Measurements from ENCODE around the gene SLC7A11.
"Not testable (repeated sequence)": the region's sequence is repeated elsewhere in the genome, so short reads cannot be mapped to it uniquely, and the experiment has no call there.

SLC7A11 gene

DNA sequence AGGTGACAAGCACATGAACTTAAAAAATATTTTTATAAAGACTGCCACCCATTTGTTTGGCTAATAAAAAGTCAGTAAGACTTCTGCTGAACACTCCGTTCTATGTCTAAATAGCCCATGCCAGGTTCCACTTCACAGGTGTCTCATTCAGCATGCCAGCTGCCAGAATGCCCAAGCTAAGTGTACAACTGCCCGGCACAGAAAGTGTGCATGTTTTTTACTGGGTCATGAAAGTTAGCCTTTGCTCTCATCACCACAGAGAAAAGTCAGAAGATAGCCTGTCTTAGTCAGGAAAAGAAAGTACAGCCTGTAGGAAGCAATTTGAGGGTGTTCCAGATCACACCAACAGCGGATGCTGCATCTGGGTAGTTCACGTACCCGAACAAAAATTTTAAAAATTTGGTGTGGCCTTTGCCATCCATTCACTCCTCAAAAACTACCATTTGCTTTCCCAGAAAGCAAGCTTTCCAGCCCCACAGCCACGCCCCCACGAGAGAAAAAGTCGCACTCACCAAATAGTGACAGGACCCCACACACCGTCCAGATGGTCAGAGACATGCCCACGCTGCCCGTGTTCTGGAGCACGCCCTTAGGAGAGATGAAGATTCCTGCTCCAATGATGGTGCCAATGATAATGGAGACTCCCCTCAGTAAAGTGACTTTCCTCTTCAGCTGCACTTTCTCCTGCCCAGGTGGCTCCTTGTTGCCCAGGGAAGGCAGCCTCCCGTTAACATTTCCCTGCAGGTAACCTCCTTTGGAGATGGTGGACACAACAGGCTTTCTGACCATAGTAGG lies 671 bp downstream of the SLC7A11 start:
- no peak for DNase-seq

DNA sequence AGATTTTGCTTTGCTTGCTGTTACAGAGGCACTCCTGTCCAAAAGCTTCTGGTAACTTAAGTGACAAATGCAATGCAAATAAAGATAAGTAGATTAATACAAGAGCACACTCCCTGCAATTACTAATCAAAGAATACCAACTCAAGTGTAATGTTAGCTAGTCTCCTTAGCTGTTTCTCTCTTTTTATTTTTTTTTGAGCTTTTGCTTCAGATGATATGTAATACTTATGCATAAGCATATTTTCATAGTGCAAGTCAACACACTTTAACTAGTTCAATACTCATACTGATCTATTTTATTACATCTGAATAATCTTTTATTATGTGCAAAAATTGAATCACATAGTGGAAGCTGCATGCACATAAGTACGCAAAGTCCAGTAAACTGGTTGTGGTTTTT lies 2.7 kb downstream of the SLC7A11 start:
- no peak for DNase-seq

DNA sequence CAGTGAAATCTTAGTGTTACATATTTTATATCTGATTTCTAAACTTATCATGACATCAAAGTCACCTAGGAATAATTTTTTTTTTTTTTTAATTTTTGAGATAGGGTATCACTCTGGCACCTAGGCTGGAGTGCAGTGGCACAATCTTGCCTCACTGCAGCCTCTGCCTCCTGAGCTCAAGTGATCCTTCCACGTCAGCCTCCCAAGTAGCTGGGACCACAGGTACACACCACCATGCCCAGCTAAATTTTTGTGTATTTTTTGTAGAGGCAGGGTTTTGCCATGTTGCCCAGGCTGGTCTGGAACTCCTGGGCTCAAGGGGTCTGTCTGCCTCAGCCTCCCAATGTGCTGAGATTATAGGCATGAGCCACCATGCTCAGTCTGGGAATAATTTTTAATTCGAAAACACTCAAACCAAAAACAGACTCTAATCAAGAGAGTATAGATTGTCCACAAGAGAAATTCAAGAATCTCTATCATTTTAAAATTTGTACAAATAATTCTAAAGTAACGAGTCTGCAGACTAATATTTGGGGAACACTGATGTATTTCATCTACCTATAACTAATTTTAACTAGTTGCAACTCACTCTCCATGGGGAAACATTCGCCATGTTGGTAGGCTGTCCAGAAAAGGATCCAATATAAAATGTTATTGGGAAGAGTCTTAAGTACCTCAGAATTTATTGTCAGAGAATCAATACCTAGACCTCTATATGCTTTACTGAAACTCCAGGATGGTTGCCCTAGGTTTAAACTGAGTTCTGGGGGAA lies 3.4 kb downstream of the SLC7A11 start:
- no peak for DNase-seq

DNA sequence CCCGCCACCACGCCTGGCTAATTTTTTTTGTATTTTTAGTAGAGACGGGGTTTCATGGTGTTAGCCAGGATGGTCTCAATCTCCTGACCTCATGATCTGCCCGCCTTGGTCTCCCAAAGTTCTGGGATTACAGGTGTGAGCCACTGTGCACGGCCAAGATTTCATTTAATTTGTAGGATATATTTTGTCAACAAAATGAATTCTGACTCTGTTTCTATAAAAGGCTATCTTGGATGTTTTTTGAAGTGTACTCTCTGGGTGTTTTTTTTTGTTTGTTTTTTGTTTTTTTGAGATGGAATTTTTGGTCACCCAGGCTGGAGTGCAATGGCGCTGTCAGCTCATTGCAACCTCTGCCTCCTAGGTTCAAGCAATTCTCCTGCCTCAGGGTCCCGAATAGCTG lies 5.0 kb downstream of the SLC7A11 start:
- DNase-seq: not testable (repeated sequence)

DNA sequence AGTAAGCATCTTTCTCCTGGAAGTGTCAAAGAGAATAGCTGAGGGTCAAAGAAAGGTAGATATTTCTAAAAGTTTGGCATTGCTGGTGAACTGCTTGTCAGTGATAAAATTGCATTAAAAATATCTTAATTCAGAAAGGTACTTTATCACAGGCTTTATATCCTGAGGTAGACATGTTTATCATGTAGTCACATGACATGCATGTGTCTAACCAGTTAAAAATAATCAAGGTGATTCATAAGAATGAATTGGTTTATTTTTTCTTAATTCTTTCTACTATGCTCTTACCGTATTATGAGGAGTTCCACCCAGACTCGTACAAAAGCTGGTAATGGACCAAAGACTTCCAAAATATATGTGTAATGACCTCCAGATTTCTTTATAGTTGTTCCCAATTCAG lies 6.1 kb downstream of the SLC7A11 start:
- no peak for DNase-seq

DNA sequence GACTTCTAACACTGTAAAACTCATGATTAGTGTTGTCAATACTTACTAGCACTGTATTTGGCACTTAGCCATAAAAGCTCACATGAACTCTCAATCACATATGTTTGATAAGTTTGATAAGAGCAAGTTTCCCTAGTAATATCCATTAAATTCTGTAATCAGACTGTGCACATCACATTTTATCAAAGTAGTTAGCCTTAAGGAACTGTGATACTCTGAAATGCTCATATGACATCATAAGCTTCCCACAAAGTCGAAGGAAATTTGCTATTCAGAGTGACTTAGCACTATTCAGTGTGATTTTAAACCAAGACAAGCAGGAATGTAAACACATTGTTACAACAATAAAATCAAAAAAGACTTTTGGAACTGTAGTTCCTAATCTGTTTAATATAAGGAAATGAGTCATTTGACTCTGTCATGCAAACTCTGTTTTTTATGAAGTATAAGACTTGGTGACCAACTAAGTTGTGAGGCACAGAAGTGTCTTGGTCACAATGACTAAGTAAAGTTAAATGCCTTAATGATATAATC lies 6.7 kb downstream of the SLC7A11 start:
- DNase-seq: no peak

DNA sequence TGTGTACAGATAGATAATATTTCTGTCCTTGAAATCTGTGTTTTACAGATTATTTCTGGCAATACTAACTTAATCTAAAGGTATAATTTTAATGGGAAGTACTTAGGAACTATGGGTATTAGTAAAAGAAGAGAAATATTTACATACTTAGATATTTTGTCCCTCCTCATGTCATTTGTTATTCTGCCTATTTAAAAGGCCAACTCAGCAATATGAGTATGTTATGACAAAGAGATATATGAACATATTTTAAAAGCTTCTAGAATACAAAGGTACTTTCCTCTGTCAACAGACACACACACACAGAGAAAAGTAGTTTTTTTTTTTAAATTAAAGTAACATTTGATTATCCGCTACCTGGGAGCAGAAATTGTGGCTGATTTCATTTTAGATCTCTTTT lies 7.9 kb downstream of the SLC7A11 start:
- DNase-seq: no peak

DNA sequence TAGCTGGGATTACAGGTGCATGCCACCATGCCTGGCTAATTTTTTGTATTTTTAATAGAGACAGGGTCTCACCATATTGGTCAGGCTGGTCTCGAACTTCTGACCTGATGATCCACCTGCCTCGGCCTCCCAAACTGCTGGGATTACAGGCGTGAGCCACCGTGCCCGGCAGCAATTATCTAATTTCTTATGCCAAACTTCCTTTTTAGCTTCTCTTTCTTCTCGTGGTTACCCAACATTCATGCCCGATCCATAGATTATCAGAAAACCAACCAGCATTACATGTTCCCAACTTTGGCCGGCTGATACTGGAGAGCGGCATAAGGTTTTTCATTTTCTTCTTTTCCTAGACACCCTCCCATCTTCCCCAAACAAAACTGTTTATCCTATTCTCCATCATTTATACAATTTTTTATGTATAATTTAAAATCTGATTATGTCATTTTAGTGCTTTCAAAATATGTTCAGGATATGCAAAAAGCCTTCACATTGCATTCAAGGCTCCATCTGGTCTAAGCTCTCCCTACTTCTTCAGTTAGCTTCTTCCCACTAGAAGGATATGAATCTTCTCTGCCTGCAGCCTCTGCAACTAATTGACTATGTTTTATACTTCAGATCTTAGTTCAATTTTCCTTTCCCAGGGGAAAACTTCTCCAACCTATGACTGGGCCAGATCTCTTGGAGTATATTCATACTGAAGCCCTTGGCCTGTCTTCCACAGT lies 8.7 kb downstream of the SLC7A11 start:
- DNase-seq: no peak

DNA sequence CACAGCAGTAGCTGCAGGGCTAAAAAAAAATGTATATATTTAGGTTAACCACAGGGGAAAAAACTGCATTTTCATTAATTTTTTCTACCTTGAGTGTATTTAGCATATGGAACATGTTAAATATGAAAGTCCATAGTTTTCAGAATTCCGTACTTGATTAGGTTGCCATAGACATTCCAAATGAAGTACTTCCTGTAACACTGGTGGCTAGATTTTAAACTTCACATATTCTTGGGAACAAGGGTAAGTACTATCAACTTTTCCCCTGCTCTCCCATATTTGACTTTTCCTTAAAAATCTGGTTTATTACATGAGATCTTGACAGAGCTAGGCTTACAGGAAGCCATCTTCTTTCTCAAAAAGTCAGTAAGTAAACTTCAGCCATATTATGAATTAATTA lies 9.8 kb downstream of the SLC7A11 start:
- DNase-seq: no peak

DNA sequence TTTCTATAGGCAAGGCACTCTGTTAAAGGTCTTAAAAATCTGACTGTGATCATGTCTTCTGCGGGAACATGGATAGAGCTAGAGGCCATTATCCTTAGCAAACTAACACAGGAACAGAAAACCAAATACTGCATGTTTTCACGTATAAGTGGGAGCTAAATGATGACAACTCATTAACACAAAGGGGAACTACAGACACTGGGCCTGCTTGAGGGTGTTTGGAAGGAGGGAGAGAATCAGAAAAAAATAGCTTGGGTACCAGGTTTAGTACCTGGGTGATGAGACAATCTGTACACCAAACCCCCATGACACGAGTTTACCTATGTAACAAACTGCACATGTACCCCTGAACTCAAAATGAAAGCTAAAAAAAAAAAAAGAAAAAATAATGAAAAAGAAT lies 12.1 kb downstream of the SLC7A11 start:
- no peak for DNase-seq

DNA sequence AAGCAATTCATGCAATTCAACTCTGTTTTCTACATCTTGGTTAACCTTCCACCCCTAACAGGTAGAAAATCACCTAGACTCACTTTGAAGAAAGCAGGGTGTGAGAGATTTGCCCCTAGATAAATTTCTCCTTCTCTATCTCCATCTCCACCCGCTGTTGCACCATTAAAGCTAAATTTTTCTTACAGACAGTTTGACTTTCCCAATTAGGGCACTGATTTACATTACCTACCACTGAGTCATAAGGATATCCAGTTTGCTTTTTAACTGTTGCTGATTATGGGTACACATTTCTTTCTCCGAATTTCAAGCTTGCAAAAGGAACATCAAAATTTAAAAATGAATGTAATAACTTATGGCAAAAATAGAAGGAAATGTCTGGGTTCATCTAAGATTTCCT lies 13.0 kb downstream of the SLC7A11 start:
- no peak for DNase-seq

DNA sequence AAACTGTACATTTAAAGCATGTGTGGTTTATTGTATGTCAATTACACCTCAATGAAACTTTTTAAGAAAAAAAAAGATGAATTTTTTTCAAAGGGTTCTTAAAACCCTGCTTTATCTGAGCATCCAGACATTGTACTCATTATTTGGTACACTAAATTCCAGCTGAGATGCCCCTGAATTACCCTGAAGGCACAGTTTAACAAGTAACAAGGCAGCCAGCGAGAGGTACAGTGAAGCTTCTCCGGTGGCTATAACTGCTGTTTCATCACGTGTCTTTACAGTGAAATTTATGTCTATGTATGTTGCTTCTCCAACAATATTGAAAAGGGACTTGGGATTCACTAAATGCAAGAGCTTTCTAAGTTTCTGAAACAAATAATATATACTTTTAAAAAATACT lies 15.8 kb downstream of the SLC7A11 start:
- no peak for DNase-seq

DNA sequence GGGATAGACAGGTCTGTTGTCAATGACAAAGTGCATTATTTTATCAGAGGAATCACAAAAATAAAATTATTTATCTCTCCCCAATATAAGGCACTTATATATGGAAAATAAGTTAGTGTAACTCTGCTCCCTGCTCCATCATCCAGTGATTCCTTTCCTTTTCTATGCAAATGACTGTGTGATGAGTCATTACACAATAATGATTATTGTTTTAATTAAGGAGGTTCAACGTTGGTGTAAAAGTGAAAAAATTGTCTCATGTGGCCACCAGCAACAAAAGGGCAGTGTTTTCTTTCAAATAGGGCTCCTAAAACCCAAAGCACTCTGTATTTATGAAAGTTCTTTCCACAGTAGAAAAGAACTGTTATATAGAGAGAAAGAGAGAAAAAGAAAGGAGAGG lies 16.7 kb downstream of the SLC7A11 start:
- no peak for DNase-seq

DNA sequence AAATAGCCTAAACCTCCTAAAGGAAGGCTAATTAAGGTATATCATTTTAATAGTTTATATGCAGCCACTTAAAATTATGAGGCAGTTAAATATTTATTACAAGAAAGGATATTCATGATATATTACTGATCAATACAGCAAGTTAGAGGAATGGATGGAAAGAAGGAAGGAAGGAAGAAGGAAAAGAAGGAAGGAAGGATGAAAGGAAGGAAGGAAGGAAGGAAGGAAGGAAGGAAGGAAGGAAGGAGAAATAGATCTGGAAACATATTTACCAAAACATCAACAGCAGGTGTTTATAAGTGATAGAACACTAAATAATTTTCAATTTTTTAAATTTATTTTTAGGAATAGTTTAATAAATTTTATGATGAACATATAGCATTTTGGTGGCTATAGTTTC lies 17.5 kb downstream of the SLC7A11 start:
- no peak for DNase-seq

DNA sequence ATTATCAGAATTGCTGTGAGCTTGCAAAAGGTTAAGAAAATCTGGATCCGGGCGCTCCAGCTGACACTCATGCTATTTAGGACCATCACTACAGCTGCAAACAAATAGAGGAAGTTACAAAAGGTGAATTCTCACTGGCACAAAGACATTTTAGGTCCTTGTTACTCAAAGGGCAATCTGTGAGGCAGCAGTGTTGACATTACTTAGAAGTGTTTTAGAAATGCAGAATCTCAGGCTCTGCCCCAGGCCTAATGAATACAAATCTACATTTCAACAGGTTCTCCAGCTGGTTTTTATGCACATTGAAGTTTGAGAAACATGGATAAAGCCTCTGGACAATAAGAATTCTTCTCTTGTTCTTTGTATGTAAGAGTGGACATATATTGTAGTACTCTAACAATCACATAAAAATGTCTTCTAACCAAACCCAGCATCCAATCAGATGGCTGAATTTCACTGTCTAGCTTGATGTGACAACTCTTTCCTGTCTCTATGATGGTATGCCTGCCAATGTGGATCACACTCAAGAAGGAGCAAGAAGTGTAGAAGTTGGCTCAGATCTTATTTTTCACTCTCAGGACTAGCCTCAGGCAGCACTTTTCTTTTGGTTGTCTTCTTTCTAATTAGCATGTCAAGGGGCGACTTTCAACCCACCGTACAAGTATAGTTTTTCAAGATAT lies 18.8 kb downstream of the SLC7A11 start:
- no peak for DNase-seq

DNA sequence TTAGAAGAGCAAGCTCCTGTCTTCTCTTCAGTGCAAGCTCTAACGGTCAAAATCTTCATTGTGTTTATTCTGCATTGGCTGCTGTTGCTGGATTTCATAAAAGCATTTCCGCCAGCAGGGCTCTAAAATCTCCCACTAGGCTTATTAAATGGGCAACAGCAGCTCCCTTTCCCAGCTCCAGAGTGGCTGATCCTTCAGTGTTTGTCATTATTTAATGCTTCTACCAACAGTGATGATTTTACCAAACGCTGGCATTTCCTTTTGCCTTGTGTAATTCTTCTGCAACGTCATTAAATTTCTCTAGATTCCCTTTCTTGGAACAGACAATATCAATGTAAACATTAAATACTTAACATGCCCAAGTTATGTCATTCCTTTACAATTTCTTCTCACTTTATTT lies 20.1 kb downstream of the SLC7A11 start:
- no peak for DNase-seq

DNA sequence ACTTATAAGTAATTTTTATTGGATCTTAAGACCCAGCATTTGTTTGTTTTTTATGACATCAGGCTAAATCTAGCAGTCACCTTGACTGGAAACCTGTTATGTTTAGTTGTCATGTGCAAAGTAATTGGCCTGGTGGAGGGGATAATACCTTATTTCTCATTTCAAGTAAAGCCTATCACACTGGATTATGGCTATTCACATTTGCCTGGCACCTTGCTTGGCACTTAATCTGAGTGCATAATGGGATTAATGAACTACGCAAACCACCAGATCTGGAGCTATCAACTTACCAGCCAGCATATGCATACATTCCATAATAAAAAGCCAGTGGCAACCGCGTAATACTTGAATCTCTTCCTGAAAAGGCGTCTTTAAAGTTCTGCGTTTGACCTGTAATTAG lies 23.2 kb downstream of the SLC7A11 start:
- DNase-seq: no peak

DNA sequence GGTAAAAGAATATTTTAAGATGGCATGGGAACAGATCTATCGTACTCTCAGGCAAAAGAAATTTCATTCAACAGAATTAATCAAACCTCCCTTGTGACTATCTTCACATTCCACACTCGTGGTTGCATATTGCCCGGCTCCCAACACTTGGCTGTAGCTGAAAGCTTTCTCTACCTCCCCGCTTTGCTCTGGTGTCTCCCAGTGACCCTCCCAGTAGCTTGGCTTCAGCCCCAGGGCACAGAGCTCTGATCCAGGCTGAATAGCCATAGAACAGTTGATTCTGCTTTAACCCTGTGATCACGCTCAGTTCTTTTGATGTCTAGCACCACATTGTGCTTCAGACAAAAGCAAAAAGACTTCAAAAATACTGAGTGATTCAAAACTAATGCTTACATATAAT lies 24.6 kb downstream of the SLC7A11 start:
- DNase-seq: no peak

DNA sequence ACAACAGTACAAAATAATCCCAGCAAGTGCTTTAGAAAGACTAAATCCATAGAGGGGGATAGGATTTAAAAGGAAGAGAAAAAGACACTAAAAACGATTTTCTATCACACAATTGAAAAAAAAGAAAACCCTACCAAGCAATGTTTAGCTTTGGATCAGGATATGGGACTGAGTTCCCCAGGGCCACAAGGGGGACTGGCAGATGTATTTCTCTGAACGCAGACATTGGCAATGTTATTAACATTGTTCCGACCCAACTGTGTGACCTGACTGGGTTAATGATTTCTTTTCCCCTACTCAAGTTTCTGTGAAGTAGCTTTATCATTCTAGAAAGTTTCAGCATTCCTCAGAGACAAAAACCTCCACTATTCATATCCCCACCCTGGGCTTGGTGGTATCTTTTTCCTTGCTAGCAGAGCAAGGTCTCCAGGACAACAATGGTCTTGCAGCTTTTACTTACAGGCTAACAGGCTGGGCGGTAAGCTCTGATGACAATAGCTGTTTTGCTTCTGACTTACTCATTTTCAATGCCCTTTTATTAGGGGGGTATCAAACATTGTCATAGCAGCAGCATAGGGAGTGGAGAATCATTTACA lies 25.8 kb downstream of the SLC7A11 start:
- DNase-seq: no peak

DNA sequence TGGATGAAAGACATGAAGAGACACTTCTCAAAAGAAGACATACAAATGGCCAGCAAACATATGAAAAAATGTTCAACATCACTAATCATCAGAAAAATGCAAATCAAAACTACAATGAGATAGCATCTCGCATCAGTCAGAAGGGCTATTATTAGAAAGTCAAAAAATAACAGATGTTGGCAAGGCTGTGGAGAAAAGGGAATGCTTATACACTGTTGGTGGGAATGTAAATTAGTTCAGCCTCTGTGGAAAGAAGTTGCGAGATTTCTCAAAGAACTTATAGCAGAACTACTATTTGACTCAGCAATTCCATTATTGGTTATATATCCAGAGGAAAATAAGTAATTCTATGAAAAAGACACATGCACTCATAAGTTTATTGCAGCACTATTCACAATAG lies 31.6 kb downstream of the SLC7A11 start:
- DNase-seq: not testable (repeated sequence)

DNA sequence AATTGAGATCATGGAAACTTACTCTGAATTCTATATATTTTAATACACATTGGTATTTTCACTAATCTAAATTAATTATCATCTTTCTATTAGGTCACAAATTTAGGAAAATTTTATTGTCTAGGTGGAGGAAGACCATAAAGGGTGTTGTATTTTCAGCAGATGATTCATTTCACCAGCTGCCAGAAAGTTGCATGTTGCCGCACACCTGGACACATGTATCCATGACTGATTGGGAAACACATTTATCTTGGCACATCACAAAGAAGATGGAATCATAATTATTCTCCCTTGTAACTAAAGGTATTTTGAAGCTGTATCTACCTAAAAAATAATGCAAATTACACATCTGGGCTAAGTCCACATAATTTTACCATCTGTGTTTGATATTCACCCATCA lies 33.1 kb downstream of the SLC7A11 start:
- no peak for DNase-seq

DNA sequence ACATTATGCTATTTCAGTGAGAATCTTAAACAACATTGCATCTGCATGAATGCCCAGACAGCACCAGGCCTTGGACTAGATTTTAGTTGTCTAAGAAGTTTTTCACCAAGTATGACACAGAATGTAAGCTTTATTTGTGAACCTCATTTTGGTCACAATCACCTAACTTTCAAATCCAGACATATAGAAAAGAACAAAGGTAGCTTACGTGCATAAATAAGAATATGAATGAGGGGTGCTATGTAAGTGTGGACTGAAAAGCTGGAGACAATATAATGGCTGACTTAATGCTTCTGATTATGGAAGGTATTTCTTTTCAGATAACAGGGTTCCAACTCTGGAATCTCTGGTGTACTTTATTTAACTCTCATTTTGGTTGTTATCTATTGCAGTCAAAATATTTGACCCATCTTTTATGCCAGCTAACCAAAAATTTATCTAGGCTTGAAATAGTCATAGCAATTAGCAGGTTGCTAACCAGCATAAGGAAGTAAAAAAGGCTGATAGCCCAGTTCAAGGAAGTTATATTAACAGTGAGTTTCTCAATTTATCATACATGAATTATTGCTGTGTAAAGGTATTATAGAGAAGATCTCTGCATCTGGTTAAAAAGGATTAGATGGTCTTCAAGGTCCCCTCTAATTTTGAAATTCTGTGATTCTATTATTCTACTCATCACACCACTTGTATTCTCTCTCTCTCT lies 36.5 kb downstream of the SLC7A11 start:
- DNase-seq: no peak
